MM.1S (cell line): ENCODE data around the gene VPS52.

Experiments
- CTCF ChIP-seq: fragments of 300-600 bp; sonication (generic); IDR thresholded peaks from 2 replicates; pipeline ENCODE4 v1.5.1; 2016; ENCODE audit warnings: antibody characterized with exemption, low read length, mixed read lengths
- EZH2 ChIP-seq: fragments of 300-600 bp; sonication (generic); optimal IDR thresholded peaks from 2 replicates; pipeline ENCODE3; 2017; ENCODE audit warnings: low read depth, mild to moderate bottlenecking, antibody characterized with exemption, low read length, mixed read lengths
- EZH2phosphoT487 ChIP-seq: fragments of 300-600 bp; sonication (generic); IDR thresholded peaks from 2 replicates; pipeline ENCODE4 v1.6.1; 2018; ENCODE audit warnings: antibody characterized with exemption, low read length

- TF ChIP-seq CTCF (no peak), EZH2phosphoT487 (no peak), EZH2 (no peak)
Measured at GRCh38 chr6:33290459-33290858, 18.8 kb upstream of the VPS52 start.
